Measurements from ENCODE around the gene EDEM3.

Gene EDEM3

DNA sequence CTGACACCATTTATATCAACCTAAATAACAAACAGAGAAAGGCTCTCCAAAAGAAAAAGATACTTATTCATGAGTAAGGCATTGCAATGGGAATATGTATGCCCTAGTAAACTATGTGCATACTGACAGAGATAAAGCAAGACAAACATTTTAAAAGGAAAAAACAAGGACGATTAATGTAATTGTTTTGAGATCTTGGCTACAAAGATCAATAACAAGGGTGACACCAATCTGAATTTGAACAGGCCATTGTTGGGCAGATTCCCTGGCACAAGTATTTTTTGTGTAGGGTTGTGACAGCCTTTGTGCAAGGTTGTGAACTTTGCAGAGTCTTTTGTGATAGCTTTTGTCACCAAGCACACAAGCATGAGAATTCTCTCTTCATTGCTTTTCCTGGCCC, 85.3 kb downstream of the EDEM3 start:
- DNase-seq, result no peak

DNA sequence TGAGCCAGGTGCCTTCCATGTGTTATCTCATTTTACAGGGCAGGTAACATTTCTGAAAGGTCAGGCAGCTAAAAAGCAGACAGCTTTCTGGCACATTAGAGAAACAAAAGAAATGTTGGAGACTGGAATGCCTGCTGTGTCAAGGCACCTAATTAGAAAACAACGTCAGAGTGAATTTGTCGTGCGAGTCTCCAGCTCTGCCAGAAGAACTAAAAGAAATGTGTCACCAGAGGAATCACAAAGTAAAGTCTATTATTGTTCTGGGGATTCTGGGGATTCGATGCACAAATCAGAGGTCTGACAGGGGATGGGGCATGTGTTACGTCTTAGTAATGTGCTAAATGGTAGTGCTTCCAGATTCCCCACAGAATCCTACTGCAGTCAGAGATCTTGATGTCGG, 89.3 kb downstream of the EDEM3 start:
- DNase-seq, result no peak

DNA sequence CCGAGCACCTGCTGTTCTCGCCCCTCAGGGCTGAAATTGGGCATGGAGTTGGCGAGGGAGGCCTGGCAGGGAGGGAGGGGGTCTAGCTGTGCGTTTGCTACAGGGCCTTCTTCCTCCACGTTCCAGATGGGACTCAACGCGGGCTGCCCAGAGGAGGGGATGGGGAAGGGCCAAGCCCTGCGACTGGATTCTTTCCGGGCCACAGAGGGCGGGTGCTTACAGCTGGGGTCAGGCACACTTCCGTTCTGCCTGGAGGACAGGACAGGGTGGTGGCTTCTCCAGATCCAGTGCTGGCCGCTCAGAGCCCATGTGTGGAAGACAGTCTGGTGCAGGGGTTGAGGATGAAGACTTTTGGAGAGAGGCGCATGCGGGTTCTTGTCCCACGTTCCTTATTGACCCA, 90.0 kb downstream of the EDEM3 start:
- no peak for DNase-seq

GRCh38 chr1:184664042-184664660, 90.5 kb downstream of the EDEM3 start:
- DNase-seq, result peak; percentile 79

GRCh38 chr1:184661801-184662200, 92.9 kb downstream of the EDEM3 start:
- DNase-seq, result no peak

DNA sequence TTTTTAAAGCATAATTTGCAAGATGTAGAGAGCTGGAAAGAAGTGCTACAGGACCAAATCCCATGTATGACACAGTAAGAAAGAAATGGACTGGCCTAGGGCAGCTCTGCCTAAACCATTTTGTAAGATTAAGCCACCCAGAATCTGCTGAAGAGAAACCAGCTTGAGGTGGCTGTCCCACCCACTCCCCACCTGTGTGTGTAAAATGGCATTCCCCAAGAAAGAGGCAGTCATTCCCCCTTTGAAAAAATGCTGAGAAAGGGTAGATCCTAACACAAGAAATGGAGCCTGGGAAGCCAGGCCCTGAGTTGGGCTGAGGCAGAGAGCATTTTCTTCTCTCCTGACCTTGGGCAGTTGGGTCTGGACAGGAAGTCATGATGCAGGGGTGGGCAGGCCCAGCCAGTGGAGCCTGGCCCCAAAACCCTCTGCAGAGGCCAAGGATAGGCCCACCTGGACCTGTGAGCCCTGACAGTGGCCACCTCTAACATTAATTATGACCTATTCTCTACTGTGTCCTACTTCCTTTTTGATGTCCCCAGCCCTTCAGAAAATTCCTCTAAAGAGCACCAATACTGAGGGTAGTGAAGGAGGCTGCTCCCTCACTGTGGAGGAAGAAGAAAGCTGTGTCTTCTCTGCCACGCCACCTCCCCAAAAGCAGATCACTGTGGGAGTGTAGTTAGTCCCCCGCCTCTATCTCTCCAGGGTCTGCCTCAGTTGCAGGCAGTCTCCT, 94.0 kb downstream of the EDEM3 start:
- DNase-seq, result no peak

DNA sequence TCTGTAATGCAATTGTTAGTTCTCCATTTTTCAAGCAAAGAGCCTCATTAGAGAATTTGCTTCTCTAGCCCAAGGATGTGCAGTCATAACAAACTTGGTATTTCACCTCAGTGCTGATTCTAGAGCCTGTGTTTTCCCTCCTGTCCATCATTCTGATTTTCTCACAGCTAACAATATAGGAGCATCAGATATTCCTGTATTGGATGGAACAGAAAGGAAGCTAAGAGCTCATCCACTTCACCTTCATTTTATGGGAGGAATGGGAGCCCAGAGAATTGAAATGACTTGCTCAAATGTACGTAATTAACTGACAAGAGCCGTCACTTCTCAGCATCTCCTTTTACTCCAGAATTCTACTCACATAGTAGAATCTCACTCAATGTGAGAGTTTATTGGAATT, 96.6 kb downstream of the EDEM3 start:
- DNase-seq, result no peak

GRCh38 chr1:184656221-184656620, 98.4 kb downstream of the EDEM3 start:
- DNase-seq, result no peak

GRCh38 chr1:184655185-184655584, 99.5 kb downstream of the EDEM3 start:
- DNase-seq, result no peak

GRCh38 chr1:184650177-184650866, 104.3 kb downstream of the EDEM3 start:
- DNase-seq, result no peak

- DNase-seq, result no peak
Measured at GRCh38 chr1:184649451-184649888, 105.2 kb downstream of the EDEM3 start.

GRCh38 chr1:184648856-184649201, 105.8 kb downstream of the EDEM3 start:
- DNase-seq, result no peak

- DNase-seq, result no peak
Measured at GRCh38 chr1:184648160-184648855, 106.3 kb downstream of the EDEM3 start.

DNA sequence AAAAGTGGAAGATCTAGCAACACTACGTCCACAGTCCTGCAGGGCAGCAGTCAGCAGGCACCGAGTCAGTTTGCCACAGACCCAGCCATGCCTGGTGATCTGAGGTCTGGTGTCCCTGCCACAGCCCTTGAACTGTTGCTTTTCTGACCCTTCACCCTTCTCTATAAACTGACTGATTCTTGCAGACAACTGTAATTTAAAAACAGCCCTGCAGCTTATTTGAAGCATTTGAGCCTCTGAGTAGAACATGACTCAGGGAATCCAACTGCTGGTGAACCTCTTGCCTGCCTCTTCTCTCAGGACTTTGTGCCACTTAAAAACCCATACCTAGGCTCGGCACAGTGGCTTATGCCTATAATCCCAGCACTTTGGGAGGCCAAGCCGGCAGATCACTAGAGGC, 107.2 kb downstream of the EDEM3 start:
- DNase-seq, result no peak

DNA sequence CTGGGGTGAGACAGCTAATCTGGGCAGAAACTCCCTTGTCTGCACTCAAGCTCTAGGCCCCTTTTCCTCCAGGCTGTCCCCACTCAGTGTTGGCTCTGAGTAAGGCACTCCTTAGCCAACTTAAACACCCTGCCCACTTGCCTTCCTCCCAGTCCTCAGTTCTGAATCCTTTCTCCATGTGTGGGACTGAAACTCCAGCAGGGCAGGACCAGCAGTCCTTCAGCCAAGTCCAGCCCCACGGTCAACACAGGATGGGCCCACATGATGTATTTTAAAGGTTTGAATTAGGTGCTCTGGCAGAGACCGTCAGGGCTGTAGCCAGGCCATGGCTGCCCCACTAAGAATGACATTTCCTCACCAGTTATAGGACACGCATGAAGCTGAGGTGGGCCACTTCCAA, 107.8 kb downstream of the EDEM3 start:
- no peak for DNase-seq

GRCh38 chr1:184646178-184646701, 108.4 kb downstream of the EDEM3 start:
- no peak for DNase-seq

DNA sequence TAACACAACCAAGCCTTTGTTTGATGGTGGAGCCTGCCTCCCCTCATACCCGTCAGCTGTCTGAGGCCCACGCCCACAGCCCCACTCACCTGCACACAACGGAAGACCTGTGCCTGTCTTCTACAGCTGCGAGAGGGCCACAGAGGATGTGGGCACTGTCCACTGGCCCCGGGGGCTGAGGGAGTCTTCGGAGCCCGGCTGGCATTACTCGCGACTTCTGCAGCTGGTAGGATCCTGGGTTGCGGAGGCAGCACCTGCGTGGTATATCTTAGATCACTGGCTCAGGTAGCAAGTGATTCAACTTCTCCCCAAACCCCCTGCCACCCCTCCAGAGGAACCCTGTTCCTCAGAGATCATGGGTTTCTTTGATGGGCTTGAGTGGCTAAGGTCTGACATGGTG, 109.9 kb downstream of the EDEM3 start:
- no peak for DNase-seq

GRCh38 chr1:184643661-184644060, 111.0 kb downstream of the EDEM3 start:
- DNase-seq, result no peak

DNA sequence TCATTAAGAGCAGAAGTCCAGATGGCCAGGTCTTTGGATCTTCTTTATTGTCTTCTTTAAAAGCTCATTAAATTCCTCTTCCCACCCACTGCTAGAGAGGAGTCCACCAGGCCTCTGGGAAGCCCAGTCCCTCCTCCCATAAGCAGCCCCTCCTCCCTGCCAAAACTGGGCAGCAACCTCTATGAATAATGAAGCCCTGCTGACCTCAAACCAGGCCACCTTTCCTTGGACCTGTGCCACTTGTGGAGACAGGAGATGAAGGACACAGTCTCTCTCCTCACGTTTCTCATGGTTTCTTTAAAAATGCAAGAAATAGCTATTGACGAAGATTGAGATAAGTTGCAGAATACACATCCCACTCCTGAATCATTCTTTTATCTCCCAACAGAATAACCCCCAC, 112.8 kb downstream of the EDEM3 start:
- no peak for DNase-seq

GRCh38 chr1:184640505-184640904, 114.2 kb downstream of the EDEM3 start:
- DNase-seq, result no peak

Measured in NCI-H2227 treated with DMSO at 0.1 percent for 48 hours (cell line).